ENCODE results near the gene FBXL15.

DNA sequence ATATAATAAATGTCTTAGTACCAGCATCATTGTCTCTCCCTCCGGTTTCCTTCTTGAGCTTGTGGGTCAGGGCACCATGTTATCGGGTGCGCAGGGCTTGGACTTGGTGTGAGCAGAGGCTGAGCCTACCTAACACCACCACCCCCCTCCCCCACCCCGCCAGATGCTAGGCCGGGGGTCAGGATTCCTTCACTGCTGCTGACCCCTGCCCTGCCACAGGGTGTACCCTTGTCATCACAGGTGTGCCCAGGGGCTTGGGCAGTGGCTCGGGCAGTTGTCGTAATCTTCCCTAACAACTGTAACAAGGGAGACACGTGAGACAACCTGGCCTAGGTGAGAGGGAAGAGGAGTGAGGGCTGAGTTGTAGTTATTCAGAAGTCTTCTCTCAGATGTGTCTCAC, 37.8 kb upstream of the FBXL15 start:
- TF ChIP-seq POLR2AphosphoS5 (IDR thresholded peaks at IDR 0.05; ENCODE audit: borderline replicate concordance, low read depth, low read length), result no peak
- no peak for TF ChIP-seq EZH2 (IDR thresholded peaks at IDR 0.05)

All from SK-N-MC (cell line).